NT2/D1 (cell line): ENCODE results near the gene MBNL2.

Experiments
- DNase-seq: peaks from one replicate; pipeline ENCODE4 v3.0.0-alpha.2; 2011; ENCODE audit warnings: low read depth, low spot score
- H3K27me3 ChIP-seq: 2 replicates; pipeline ENCODE4 v1.6.0; 2011; ENCODE audit warnings: mild to moderate bottlenecking; ENCODE audit not compliant: insufficient read length, insufficient read depth
- H3K36me3 ChIP-seq: 2 replicates; pipeline ENCODE4 v1.6.1; 2011; ENCODE audit warnings: mild to moderate bottlenecking, low read length, mixed read lengths; ENCODE audit not compliant: insufficient read depth, insufficient read length
- H3K4me1 ChIP-seq: 2 replicates; pipeline ENCODE4 v1.5.1; 2011; ENCODE audit not compliant: insufficient read depth, insufficient read length
- H3K4me3 ChIP-seq: 2 replicates; pipeline ENCODE4 v1.5.1; 2011; ENCODE audit warnings: low read depth; ENCODE audit not compliant: insufficient read length
- H3K9ac ChIP-seq: 2 replicates; pipeline ENCODE4 v1.6.0; 2011; ENCODE audit warnings: low read depth; ENCODE audit not compliant: insufficient read length
- H3K9me3 ChIP-seq: 2 replicates; pipeline ENCODE4 v1.5.1; 2011; ENCODE audit warnings: mild to moderate bottlenecking, low read length; ENCODE audit not compliant: insufficient read depth
- SUZ12 ChIP-seq: IDR thresholded peaks from 2 replicates; pipeline ENCODE4 v1.6.1; 2011; ENCODE audit not compliant: insufficient read length, insufficient read depth; ENCODE audit errors: extremely low read depth
- YY1 ChIP-seq: IDR thresholded peaks from 2 replicates; pipeline ENCODE4 v1.6.1; 2011; ENCODE audit not compliant: insufficient read length, insufficient read depth
- ZNF274 ChIP-seq: IDR thresholded peaks from 2 replicates; pipeline ENCODE4 v1.6.1; 2011; ENCODE audit warnings: mild to moderate bottlenecking, low read depth, low read length

The MBNL2 gene

DNA sequence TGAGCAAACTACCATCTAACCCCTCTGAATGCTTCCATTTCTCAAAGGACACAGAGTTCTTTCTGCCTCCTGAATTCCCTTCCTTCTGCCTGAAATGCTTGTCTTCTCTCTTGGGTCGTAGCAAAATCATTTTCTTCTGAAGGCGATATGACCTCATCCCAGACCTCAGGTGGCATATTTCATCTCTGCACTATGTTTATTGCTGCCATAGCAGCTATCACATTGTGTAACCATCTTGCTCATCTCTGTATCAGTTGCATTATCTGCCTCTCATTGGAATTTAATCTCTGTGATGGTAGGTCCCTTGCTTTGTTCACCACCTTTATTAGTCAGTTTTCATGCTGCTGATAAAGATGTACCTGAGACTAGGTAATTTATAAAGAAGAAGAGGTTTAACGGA, 179.3 kb downstream of the MBNL2 start:
- no peak for DNase-seq
- TF ChIP-seq YY1, result no peak
- TF ChIP-seq SUZ12, result no peak
- Histone ChIP-seq H3K27me3 (no peaks in the 10 kb centered on the region), H3K4me3 (no peak overlapping the region), H3K9me3 (no peaks in the 10 kb centered on the region), H3K9ac (no peak overlapping the region), H3K4me1 (no peaks in the 10 kb centered on the region), H3K36me3 (no peaks in the 10 kb centered on the region)

DNA sequence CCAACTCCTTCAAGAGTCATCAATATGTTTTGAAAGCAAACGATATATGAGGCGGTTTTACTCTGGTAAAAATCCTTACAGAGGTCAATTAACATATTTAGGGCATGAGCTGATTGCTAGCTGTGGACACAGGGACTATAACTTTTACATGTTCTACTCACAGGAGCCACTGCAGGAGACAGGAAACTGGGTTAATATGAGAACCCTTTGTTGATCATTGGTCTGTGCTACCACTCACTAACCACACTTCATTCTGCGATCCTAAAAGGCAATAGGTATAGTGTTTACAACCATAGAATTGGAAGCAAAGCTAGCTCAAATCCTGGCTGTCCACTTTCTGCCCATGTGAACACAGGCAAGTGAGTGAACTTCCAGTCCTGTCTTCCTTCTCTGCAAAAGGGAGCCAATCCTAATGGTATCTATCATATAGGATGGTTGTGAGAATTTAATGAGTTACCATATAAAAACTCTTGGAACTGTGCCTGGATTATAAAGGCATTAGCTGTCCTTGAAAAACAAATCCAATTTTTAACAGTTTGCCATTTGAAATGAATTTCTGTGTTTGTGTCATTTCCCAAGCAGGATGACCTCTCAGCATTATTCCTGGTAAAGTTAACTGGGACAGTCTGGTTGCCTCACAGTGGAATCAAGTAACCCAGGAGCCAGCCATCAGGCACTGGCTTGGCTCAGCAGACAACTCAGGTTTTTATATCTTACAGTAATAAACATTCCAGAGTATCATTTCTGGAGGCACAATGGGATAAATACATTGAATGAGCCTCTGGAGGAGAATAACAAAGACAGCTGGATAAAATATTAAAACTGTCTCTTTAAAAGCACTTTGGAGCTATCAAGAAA, 182.0 kb downstream of the MBNL2 start:
- no peaks in the 10 kb centered on the region for H3K4me1 ChIP-seq
- H3K9ac ChIP-seq, result no peak overlapping the region
- TF ChIP-seq SUZ12 (no peak), YY1 (no peak), ZNF274 (no peak)
- H3K4me3 ChIP-seq, result no peak overlapping the region
- no peaks in the 10 kb centered on the region for H3K9me3 ChIP-seq
- no peak for DNase-seq
- no peaks in the 10 kb centered on the region for H3K27me3 ChIP-seq
- no peaks in the 10 kb centered on the region for H3K36me3 ChIP-seq

DNA sequence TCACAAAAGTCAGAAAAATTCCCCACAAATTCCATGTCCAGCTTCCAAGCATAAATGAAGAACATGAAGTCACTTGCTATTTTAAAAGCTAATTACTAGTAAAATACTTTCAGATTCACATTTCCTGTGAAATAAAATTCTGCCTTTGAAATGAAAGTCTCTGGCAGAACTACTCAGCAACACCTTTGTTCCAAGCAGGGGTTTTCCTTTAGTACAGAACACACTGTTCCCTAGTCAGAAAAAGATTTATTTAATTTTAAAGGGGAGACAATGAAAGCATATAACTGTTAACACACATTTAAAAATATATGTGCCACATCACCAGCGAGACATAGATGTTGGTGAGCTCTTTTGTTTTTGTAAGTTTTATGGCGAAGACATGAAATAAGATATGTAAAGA, 185.4 kb downstream of the MBNL2 start:
- TF ChIP-seq ZNF274 (no peak), YY1 (no peak)
- H3K4me3 ChIP-seq, result no peak overlapping the region
- H3K9ac ChIP-seq, result no peak overlapping the region
- no peaks in the 10 kb centered on the region for H3K9me3 ChIP-seq
- DNase-seq, result no peak
- no peaks in the 10 kb centered on the region for H3K27me3 ChIP-seq
- no peaks in the 10 kb centered on the region for H3K36me3 ChIP-seq
- no peaks in the 10 kb centered on the region for H3K4me1 ChIP-seq

DNA sequence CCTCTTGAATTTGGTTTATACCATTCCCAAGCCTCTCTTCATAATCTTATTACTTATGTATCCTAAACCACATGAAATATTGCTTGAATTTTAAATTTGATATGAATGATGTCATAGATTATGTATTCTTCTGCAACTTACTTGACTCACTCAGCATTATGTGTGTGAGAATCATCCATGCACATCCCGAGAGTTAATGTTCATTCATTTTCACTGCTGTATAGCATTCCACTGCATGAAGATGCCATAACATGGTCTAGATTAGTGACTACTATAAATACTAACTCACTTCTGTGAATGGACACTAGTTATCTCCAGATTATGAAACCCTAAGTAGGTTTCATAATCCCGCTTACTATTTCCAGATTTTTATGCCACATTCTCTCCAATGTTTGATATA, 186.8 kb downstream of the MBNL2 start:
- TF ChIP-seq SUZ12 (no peak), ZNF274 (no peak), YY1 (no peak)
- Histone ChIP-seq H3K4me1 (no peaks in the 10 kb centered on the region), H3K27me3 (no peaks in the 10 kb centered on the region), H3K36me3 (no peaks in the 10 kb centered on the region), H3K9me3 (no peaks in the 10 kb centered on the region), H3K9ac (no peak overlapping the region), H3K4me3 (no peak overlapping the region)
- no peak for DNase-seq

DNA sequence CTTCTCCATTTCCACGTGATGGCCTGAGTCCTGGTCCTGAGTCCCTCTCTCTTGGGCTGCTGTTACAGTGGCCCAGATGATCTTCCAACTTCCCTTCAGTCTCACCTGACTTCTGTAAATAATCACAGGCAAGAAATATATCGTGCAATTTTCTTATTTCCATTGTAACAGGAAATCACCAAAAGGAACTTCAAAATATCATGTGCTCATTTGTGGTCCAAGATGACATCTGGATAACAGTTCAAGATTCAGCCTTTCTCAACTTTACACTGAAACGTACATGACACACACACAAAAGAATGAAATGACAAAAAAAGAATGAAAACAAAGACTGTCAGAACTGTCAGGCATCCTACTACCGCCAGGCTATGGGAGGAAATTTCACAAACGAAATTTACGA, 189.9 kb downstream of the MBNL2 start:
- Histone ChIP-seq H3K9me3 (no peaks in the 10 kb centered on the region), H3K27me3 (no peaks in the 10 kb centered on the region), H3K36me3 (no peaks in the 10 kb centered on the region), H3K4me3 (no peak overlapping the region), H3K9ac (no peak overlapping the region), H3K4me1 (no peaks in the 10 kb centered on the region)
- DNase-seq, result no peak
- no peak for TF ChIP-seq ZNF274
- no peak for TF ChIP-seq YY1
- TF ChIP-seq SUZ12, result no peak

DNA sequence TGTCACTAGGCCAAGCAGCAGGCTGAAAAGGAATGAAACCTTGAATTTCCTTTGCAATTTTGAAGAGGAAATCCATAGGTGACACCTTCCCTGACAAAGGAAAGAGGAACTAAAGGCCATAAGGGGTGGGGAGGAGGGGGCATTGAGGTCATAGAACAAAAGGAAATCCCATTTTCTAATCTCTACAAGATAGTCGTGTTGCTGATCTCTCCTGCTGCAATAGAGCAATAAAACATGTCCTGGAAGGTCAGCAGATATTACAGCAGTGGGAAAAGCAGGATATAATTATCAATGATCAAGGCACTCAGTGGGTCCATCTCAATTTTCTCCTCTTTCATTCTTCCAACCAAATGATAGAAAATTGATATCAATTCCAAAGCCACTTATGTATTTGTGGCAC, 191.6 kb downstream of the MBNL2 start:
- H3K4me1 ChIP-seq, result no peaks in the 10 kb centered on the region
- DNase-seq, result no peak
- no peak overlapping the region for H3K9ac ChIP-seq
- TF ChIP-seq YY1 (no peak), SUZ12 (no peak), ZNF274 (no peak)
- no peaks in the 10 kb centered on the region for H3K27me3 ChIP-seq
- H3K9me3 ChIP-seq, result no peaks in the 10 kb centered on the region
- no peak overlapping the region for H3K4me3 ChIP-seq
- no peaks in the 10 kb centered on the region for H3K36me3 ChIP-seq

DNA sequence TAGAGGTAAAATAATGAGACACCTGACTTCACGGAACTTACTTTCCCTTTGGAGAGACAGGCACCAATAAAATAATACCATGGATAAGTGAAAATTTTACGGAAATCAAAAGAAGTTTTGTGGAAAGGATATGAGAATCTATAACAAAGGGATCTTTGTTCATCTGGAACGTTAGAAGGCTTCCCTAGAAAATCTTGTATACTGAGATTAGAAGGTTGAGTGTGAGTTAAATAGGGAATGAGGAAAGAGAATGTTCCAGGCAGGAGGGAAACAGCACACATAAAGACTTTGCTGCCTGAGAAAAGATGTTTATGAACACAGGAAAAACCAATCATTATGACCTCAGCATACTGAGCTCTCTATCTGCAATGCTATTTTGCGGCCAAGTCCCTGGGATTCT, 192.3 kb downstream of the MBNL2 start:
- no peak for DNase-seq
- no peak overlapping the region for H3K9ac ChIP-seq
- no peaks in the 10 kb centered on the region for H3K36me3 ChIP-seq
- no peaks in the 10 kb centered on the region for H3K27me3 ChIP-seq
- no peaks in the 10 kb centered on the region for H3K9me3 ChIP-seq
- H3K4me3 ChIP-seq, result no peak overlapping the region
- no peaks in the 10 kb centered on the region for H3K4me1 ChIP-seq
- TF ChIP-seq SUZ12, result no peak
